BE2C (cell line): Measurements from ENCODE around the gene IRF2BPL.

Experiments
- DNase-seq: peaks from one replicate; pipeline ENCODE4 v3.0.0-alpha.2; 2020
- H3K27me3 ChIP-seq: fragments of 250-450 bp; sonication (Bioruptor Pico); 2 replicates; pipeline ENCODE4 v1.5.1; 2020; ENCODE audit warnings: mild to moderate bottlenecking
- H3K36me3 ChIP-seq: fragments of 250-450 bp; sonication (Bioruptor Pico); 2 replicates; pipeline ENCODE4 v1.5.1; 2020; ENCODE audit warnings: mild to moderate bottlenecking
- H3K4me1 ChIP-seq: fragments of 250-450 bp; sonication (Bioruptor Pico); 2 replicates; pipeline ENCODE4 v1.5.1; 2020
- H3K4me3 ChIP-seq: 2 replicates; pipeline ENCODE4 v1.5.1; 2011; ENCODE audit warnings: low read depth, low read length
- H3K9me3 ChIP-seq: fragments of 250-450 bp; sonication (Bioruptor Pico); 2 replicates; pipeline ENCODE4 v1.5.1; 2020
- TF ChIP-seq, protein P1 (sequence below): IDR thresholded peaks from 2 replicates; pipeline ENCODE4 v1.5.1; 2012; ENCODE audit warnings: mild to moderate bottlenecking, low read depth, low read length

Gene IRF2BPL

DNA sequence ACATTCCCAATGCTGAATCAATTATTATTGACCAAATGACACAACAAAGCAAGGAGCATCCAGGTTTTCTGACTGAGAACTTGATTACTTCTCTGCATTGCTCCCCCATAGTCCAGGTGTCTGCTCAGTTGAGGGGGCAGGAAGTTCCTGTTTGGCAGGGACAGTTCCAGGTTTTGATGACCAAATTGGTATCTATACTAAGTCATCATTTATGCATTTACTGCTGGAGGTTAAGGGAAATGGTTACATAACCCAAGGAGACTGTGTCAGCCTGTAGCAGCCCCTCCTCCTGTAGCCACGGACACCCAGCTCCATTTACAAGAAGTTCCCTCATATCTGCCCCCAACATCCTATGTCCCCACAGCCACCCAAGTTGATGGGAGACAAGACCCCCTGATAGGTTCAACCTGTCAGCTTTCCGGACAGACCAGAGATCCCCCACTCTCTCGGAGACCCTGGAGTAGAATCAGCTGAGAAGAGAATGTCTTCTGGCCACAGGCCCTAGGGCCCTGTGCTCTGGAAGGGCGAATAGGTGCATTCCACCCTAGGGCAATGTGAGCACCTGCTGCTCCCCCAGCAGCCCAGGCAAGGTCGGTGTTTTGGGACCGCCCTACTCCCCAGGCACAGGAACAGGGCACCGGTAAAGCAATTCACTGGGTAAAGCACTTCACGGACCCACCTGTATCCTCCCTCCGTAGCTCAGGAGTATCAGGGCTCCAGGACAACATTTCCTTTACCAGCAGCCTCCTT, 23.6 kb downstream of the IRF2BPL start:
- Histone ChIP-seq H3K36me3 (no peaks in the 10 kb centered on the region), H3K4me1 (peaks cover 9% of the 10 kb centered on the region), H3K4me3 (no peak overlapping the region), H3K9me3 (no peaks in the 10 kb centered on the region), H3K27me3 (no peaks in the 10 kb centered on the region)
- TF ChIP-seq, protein P1, sequence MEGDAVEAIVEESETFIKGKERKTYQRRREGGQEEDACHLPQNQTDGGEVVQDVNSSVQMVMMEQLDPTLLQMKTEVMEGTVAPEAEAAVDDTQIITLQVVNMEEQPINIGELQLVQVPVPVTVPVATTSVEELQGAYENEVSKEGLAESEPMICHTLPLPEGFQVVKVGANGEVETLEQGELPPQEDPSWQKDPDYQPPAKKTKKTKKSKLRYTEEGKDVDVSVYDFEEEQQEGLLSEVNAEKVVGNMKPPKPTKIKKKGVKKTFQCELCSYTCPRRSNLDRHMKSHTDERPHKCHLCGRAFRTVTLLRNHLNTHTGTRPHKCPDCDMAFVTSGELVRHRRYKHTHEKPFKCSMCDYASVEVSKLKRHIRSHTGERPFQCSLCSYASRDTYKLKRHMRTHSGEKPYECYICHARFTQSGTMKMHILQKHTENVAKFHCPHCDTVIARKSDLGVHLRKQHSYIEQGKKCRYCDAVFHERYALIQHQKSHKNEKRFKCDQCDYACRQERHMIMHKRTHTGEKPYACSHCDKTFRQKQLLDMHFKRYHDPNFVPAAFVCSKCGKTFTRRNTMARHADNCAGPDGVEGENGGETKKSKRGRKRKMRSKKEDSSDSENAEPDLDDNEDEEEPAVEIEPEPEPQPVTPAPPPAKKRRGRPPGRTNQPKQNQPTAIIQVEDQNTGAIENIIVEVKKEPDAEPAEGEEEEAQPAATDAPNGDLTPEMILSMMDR, result no peak
- DNase-seq, result no peak

DNA sequence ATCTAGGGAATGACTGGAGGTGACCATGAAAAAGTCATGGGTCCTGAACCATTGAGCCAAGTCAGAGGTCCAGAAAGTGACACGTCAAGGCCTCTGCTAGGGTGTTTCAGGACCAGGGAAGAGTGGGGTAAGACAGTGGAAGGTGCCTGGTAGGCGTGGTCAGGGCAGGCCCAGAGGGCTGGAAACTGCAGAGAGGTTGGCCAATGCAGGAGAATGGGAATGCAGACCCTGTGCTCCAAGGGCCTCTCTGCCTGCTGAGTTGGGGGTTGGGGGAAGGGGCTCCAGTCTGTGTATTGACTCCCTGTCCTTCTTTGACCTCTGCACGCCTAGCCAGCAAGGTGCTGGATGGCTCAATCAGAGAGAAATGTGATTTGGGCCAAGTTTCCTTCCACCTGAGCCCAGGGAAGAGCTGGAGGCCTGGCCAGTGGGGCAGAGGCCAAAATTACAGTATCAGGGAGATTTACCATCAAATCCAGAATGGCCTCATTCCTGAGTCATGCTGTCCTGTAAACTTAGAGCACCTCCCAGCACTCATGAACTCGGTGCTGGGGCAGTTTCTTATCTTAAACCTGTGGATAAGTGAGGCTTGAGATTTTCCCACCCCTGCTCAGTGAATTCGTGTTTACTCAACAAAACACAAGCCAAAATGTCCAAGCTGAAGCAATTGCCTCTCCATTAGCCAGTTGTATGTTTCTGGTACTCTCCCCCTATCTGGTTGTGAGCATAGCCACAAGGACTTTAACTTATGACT, 24.4 kb downstream of the IRF2BPL start:
- H3K4me1 ChIP-seq, result peaks cover 9% of the 10 kb centered on the region
- H3K27me3 ChIP-seq, result no peaks in the 10 kb centered on the region
- no peaks in the 10 kb centered on the region for H3K36me3 ChIP-seq
- no peak overlapping the region for H3K4me3 ChIP-seq
- TF ChIP-seq, protein P1, result no peak
- no peak for DNase-seq
- H3K9me3 ChIP-seq, result no peaks in the 10 kb centered on the region

DNA sequence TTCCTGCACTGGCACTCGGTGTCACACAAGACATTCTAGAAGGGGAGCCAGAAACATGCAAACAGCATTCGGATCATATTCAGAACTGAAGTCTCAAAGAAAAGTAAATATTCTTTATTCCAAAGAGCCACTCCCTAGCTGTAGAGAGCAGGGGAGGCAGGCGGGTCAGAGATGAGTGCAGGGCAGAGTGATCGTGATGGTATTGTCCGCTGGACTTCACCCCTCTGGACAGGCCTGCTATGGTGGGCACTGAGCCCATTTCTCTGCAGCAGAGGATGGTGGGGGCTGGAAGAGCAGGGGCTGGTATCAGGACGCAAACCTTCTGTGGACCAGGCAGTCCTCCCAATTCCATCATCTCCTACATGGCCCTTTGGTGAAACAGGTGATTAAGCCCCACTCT, 25.6 kb downstream of the IRF2BPL start:
- DNase-seq, result no peak
- Histone ChIP-seq H3K27me3 (no peaks in the 10 kb centered on the region), H3K4me1 (peaks cover 5% of the 10 kb centered on the region), H3K4me3 (no peak overlapping the region), H3K9me3 (no peaks in the 10 kb centered on the region), H3K36me3 (no peaks in the 10 kb centered on the region)
- TF ChIP-seq, protein P1, result no peak

DNA sequence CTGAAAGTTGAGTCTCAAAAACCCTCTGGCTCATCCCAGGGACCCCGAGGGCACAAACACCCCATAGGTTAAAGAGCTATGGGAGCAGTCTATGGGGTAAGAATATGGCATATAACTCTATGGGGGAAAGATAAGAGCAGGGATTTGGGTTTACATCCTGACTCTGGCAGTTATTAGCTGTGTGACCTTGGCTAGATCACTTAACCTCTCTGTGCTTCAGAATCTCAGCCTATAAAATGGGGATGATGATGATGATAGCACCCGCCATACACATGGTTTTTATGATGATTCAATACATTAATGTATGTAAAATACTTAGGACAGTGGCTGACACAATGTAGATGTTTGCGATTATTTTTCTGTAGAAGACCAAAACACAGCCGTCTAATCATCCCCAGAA, 26.2 kb downstream of the IRF2BPL start:
- peaks cover 5% of the 10 kb centered on the region; the same call in 1 of the 2 replicates for H3K4me1 ChIP-seq
- H3K9me3 ChIP-seq, result no peaks in the 10 kb centered on the region
- TF ChIP-seq, protein P1, result no peak
- no peak overlapping the region for H3K4me3 ChIP-seq
- no peaks in the 10 kb centered on the region for H3K36me3 ChIP-seq
- DNase-seq, result no peak
- H3K27me3 ChIP-seq, result no peaks in the 10 kb centered on the region

DNA sequence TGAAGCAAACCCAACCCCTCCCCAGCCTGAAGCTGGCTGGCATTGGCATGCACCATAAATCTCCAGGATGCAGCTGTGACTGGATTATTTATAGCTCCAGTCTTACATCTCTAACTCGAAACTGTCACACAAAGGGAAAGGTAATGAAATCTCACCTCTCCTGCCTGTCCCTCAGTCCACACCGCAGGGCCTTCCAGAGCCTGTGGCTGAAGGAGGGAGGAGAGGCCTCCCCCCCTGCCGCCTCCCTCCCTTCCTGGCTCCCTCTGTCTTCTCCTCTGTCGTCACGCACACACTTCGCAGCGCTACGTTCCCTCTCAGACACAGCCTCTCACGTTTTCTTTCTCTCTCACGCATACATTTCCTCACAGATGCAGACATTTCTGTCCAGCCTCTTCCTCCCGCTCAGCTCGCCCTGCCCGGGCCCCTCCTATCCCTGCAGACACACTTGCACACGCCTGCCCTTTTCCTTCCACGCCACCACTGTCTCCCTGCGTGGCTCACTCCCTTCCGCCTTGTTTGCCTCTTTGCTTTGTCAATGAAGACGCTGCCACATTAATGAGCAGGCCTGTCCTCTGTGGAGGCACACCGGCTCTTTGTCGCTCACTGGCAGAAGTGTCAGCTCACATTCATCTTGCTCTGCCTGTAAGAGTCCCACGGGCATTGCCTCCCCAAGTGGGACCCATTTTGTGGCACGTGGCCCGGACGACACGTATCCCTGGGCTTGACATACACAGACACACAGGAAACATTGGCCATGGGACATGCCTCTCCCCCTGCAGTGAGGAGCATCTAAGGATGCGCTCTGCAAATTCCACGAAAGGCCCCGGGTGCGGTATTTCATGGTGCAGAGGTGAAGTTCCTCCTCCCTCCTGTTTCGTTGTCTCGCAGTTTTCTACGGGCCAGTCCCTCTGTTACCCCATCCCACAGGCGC, 27.9 kb downstream of the IRF2BPL start:
- DNase-seq, result no peak
- Histone ChIP-seq H3K36me3 (no peaks in the 10 kb centered on the region), H3K4me3 (no peak overlapping the region), H3K27me3 (no peaks in the 10 kb centered on the region), H3K4me1 (peaks cover 17% of the 10 kb centered on the region), H3K9me3 (no peaks in the 10 kb centered on the region)
- TF ChIP-seq, protein P1, result no peak
